ENCODE data around the gene GRM8.

GRM8 gene

DNA sequence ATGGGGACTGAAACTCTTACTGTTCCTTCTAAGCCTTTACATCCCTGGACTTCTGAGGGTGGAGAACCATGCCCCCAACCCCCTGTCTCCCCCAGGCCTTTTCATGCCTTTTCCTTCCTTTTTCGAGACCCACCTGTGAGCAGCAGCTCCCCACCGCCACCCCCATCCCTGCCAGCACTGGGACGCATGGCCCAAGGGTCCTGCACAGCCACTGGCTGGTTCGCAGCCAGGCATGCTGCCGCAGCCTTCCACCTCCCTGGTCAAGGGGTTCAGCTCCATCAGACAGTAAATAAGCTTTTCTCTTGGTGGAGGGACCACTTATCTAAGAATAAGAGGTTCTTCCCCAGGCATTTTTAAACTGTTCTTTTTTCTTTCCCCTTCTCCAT lies 584.4 kb downstream of the GRM8 start:
- Histone ChIP-seq H3K9ac (ENCODE audit: low read depth, low read length, poor library complexity, severe bottlenecking) (no peak overlapping the region), H3K4me2 (ENCODE audit: low read depth, low read length, poor library complexity, severe bottlenecking) (no peak overlapping the region)
- no peak for TF ChIP-seq EZH2phosphoT487 (IDR thresholded peaks at IDR 0.05; ENCODE audit: borderline replicate concordance)

DNA sequence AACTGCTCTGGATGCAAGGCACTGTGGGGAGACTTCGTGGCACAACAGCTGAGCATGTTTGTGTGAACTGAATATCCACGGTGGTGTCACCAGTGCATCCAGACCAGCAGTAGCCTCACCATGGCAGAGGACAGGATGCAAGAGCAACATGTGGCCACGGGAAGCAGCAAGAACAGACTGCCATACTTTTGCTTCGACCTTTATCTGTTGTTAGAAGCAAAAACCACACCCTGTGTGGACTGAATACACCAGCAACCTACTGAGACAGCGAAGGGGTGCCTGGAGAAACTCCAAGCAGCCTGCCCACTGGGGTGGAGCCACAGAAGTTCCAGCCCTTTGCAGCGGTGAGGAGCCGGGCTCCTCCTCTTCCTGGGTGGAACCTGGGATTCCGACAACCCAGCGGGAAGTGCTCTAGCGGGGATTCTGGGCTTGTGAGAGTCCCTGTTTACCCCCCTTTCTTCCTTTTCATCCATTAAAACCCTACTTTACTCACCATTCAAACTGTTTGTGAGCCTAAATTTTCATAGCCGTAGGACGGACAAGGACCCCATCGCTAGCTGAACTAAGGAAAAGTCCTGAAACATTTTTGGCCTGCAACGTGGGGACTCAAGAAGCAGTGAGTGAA lies 584.9 kb downstream of the GRM8 start:
- TF ChIP-seq, protein P1, sequence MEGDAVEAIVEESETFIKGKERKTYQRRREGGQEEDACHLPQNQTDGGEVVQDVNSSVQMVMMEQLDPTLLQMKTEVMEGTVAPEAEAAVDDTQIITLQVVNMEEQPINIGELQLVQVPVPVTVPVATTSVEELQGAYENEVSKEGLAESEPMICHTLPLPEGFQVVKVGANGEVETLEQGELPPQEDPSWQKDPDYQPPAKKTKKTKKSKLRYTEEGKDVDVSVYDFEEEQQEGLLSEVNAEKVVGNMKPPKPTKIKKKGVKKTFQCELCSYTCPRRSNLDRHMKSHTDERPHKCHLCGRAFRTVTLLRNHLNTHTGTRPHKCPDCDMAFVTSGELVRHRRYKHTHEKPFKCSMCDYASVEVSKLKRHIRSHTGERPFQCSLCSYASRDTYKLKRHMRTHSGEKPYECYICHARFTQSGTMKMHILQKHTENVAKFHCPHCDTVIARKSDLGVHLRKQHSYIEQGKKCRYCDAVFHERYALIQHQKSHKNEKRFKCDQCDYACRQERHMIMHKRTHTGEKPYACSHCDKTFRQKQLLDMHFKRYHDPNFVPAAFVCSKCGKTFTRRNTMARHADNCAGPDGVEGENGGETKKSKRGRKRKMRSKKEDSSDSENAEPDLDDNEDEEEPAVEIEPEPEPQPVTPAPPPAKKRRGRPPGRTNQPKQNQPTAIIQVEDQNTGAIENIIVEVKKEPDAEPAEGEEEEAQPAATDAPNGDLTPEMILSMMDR (conservative IDR thresholded peaks at IDR 0.05; ENCODE audit: low read length) = no peak
- TF ChIP-seq EZH2phosphoT487 (IDR thresholded peaks at IDR 0.05; ENCODE audit: borderline replicate concordance) = no peak
- H3K36me3 ChIP-seq (ENCODE audit: insufficient read depth, low read length) = no peaks in the 10 kb centered on the region
- H3K4me3 ChIP-seq (ENCODE audit: low read length, poor library complexity, severe bottlenecking) = no peak overlapping the region
- H3K4me2 ChIP-seq (ENCODE audit: low read depth, low read length, poor library complexity, severe bottlenecking) = no peak overlapping the region
- no peak overlapping the region for H2AFZ ChIP-seq (ENCODE audit: low read length)
- H3K9me3 ChIP-seq (ENCODE audit: insufficient read depth, low read depth, low read length) = no peaks in the 10 kb centered on the region
- no peaks in the 10 kb centered on the region for H4K20me1 ChIP-seq (ENCODE audit: insufficient read depth, low read length, poor library complexity, severe bottlenecking)
- no peaks in the 10 kb centered on the region for H3K9me2 ChIP-seq (replicated peaks; ENCODE audit: low read depth, low read length)
- H3K79me2 ChIP-seq (ENCODE audit: insufficient read depth, low read length) = no peaks in the 10 kb centered on the region
- H3K9ac ChIP-seq (ENCODE audit: low read depth, low read length, poor library complexity, severe bottlenecking) = no peak overlapping the region
- H3F3A ChIP-seq (ENCODE audit: low read depth) = no peaks in the 10 kb centered on the region
- H3K4me1 ChIP-seq (ENCODE audit: insufficient read depth, low read length, poor library complexity, severe bottlenecking) = no peaks in the 10 kb centered on the region
- H3K27me3 ChIP-seq (ENCODE audit: insufficient read depth, low read length, poor library complexity, severe bottlenecking) = no peaks in the 10 kb centered on the region

More for the DNA sequence above, 584.4 kb downstream of the GRM8 start:
- Histone ChIP-seq H3F3A (ENCODE audit: low read depth) (no peaks in the 10 kb centered on the region), H4K20me1 (ENCODE audit: insufficient read depth, low read length, poor library complexity, severe bottlenecking) (no peaks in the 10 kb centered on the region), H3K9me2 (replicated peaks; ENCODE audit: low read depth, low read length) (no peaks in the 10 kb centered on the region), H3K4me1 (ENCODE audit: insufficient read depth, low read length, poor library complexity, severe bottlenecking) (no peaks in the 10 kb centered on the region), H3K27me3 (ENCODE audit: insufficient read depth, low read length, poor library complexity, severe bottlenecking) (no peaks in the 10 kb centered on the region), H3K9me3 (ENCODE audit: insufficient read depth, low read depth, low read length) (no peaks in the 10 kb centered on the region), H3K4me3 (ENCODE audit: low read length, poor library complexity, severe bottlenecking) (no peak overlapping the region), H3K36me3 (ENCODE audit: insufficient read depth, low read length) (no peaks in the 10 kb centered on the region), H3K79me2 (ENCODE audit: insufficient read depth, low read length) (no peaks in the 10 kb centered on the region), H2AFZ (ENCODE audit: low read length) (no peak overlapping the region)

DNA sequence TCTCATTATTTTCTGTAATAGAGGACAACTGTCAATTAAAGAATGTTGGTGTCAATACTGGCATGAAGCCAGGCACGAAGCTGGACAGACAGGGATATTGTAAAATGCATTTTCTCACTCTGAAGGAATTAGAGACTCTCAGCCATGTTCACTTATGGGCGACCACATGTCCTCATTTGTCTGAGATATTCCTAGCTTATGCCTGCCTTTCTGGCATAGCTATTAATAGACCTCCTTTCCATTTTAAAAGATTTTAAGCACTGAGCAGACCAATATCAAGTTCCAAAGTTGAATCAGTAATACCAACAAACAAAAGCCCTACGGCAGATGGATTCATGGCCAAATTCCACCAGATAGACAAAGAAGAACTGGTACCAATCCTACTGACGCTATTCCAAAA lies 589.9 kb downstream of the GRM8 start:
- Histone ChIP-seq H3K4me1 (ENCODE audit: insufficient read depth, low read length, poor library complexity, severe bottlenecking) (no peaks in the 10 kb centered on the region), H4K20me1 (ENCODE audit: insufficient read depth, low read length, poor library complexity, severe bottlenecking) (no peaks in the 10 kb centered on the region), H2AFZ (ENCODE audit: low read length) (no peak overlapping the region), H3K79me2 (ENCODE audit: insufficient read depth, low read length) (no peaks in the 10 kb centered on the region), H3K4me2 (ENCODE audit: low read depth, low read length, poor library complexity, severe bottlenecking) (no peak overlapping the region), H3F3A (ENCODE audit: low read depth) (no peaks in the 10 kb centered on the region), H3K4me3 (ENCODE audit: low read length, poor library complexity, severe bottlenecking) (no peak overlapping the region), H3K9me2 (replicated peaks; ENCODE audit: low read depth, low read length) (no peaks in the 10 kb centered on the region), H3K27me3 (ENCODE audit: insufficient read depth, low read length, poor library complexity, severe bottlenecking) (no peaks in the 10 kb centered on the region), H3K36me3 (ENCODE audit: insufficient read depth, low read length) (no peaks in the 10 kb centered on the region), H3K9ac (ENCODE audit: low read depth, low read length, poor library complexity, severe bottlenecking) (no peak overlapping the region), H3K9me3 (ENCODE audit: insufficient read depth, low read depth, low read length) (no peaks in the 10 kb centered on the region)
- TF ChIP-seq, protein P1 (conservative IDR thresholded peaks at IDR 0.05; ENCODE audit: low read length) = no peak
- TF ChIP-seq EZH2phosphoT487 (IDR thresholded peaks at IDR 0.05; ENCODE audit: borderline replicate concordance) = no peak

DNA sequence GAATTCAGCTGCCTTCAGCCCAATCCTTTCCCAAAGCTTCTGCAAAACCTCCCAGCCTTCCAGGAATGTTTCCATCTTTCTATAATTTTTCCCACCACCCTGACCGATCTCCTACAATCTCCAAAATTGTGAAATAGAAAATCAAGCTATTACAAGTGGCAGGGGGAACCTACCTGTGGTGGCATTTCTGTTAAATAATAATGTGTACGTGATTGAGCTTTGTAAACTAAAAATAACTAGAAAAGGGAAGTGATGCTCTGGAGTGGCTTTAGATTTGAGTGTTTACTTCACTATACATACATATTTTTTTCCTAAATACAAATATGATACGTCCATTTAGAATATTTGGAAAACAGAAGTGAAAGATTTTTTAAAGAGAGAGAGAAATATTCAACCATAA lies 593.6 kb downstream of the GRM8 start:
- Histone ChIP-seq H3F3A (ENCODE audit: low read depth) (no peaks in the 10 kb centered on the region), H3K36me3 (ENCODE audit: insufficient read depth, low read length) (no peaks in the 10 kb centered on the region), H4K20me1 (ENCODE audit: insufficient read depth, low read length, poor library complexity, severe bottlenecking) (no peaks in the 10 kb centered on the region), H3K4me3 (ENCODE audit: low read length, poor library complexity, severe bottlenecking) (no peak overlapping the region), H3K27me3 (ENCODE audit: insufficient read depth, low read length, poor library complexity, severe bottlenecking) (no peaks in the 10 kb centered on the region), H3K9me3 (ENCODE audit: insufficient read depth, low read depth, low read length) (no peaks in the 10 kb centered on the region), H3K4me2 (ENCODE audit: low read depth, low read length, poor library complexity, severe bottlenecking) (no peak overlapping the region), H3K4me1 (ENCODE audit: insufficient read depth, low read length, poor library complexity, severe bottlenecking) (no peaks in the 10 kb centered on the region), H3K79me2 (ENCODE audit: insufficient read depth, low read length) (no peaks in the 10 kb centered on the region), H2AFZ (ENCODE audit: low read length) (no peak overlapping the region), H3K9me2 (replicated peaks; ENCODE audit: low read depth, low read length) (no peaks in the 10 kb centered on the region), H3K9ac (ENCODE audit: low read depth, low read length, poor library complexity, severe bottlenecking) (no peak overlapping the region)
- TF ChIP-seq EZH2phosphoT487 (IDR thresholded peaks at IDR 0.05; ENCODE audit: borderline replicate concordance) = no peak
- TF ChIP-seq, protein P1 (conservative IDR thresholded peaks at IDR 0.05; ENCODE audit: low read length) = no peak
